Endothelial cell of umbilical vein (primary cell): ENCODE results near the gene EID3. TPM values are rescaled to one million over a fixed set of nuclear protein-coding genes. Genes with fewer than 3 reads are reported as not detected.

Experiments used
- BruUV-seq: library from RNA; stranded (reverse); fragments of 400-500 nt; replicated peaks from 2 replicates; lab custom pipeline; 2021; lab: Mats Ljungman, UMichigan
- CTCF ChIA-PET: fragments of 300-600, 350-600 bp; sonication (Branson Sonifier 250); formaldehyde crosslinking; loops from one replicate; lab custom pipeline; 2021; ENCODE audit warnings: antibody characterized with exemption, inconsistent platforms; lab: Charles Lee
- POLR2A ChIA-PET: fragments of 300-600, 350-600 bp; sonication (Branson Sonifier 250); formaldehyde crosslinking; loops from one replicate; lab custom pipeline; 2021; ENCODE audit warnings: antibody characterized with exemption, inconsistent platforms; lab: Charles Lee
- DNase-seq: peaks from one replicate; pipeline ENCODE4 v3.0.0-alpha.2; 2011; ENCODE audit warnings: low read depth, low spot score
- FAIRE-seq: peaks from 2 replicates; lab custom pipeline; 2011; peaks lifted over from hg19 to GRCh38; lab: Jason Lieb, UNC
- H2AFZ ChIP-seq: 2 replicates; pipeline ENCODE4 v1.6.0; 2012; ENCODE audit warnings: low read depth, low read length, control low read depth, inconsistent platforms
- H3K27ac ChIP-seq: 2 replicates; pipeline ENCODE4 v1.5.1; 2011; ENCODE audit warnings: low read depth, mild to moderate bottlenecking, control low read depth, low read length, moderate library complexity; ENCODE audit not compliant: insufficient read depth
- H3K27me3 ChIP-seq, 2 experiments: 2 replicates each; pipeline versions ENCODE4 v1.6.0 to v1.6.1; 2011; ENCODE audit warnings: low read length in 2 of 2, mixed read lengths in 1 of 2; ENCODE audit not compliant: control insufficient read depth in 2 of 2, insufficient read depth in 2 of 2
- H3K36me3 ChIP-seq, 2 experiments: 2 replicates in 1 of 2; 3 replicates in 1 of 2; pipeline ENCODE4 v1.5.1; 2011; ENCODE audit warnings: low read length in 2 of 2, mild to moderate bottlenecking in 1 of 2, moderate library complexity in 1 of 2; ENCODE audit not compliant: control insufficient read depth in 2 of 2, insufficient read depth in 2 of 2; ENCODE audit errors: extremely low read depth in 1 of 2
- H3K4me1 ChIP-seq: 3 replicates; pipeline ENCODE4 v1.5.1; 2011; ENCODE audit warnings: mild to moderate bottlenecking, low read length; ENCODE audit not compliant: control insufficient read depth, insufficient read depth; ENCODE audit errors: extremely low read depth
- H3K4me2 ChIP-seq: 2 replicates; pipeline ENCODE4 v1.6.1; 2011; ENCODE audit warnings: low read length, control low read depth, mixed read lengths; ENCODE audit not compliant: insufficient read depth
- H3K4me3 ChIP-seq, 3 experiments: fragments of 200-600 bp in 1 of 3; sonication (generic), shearing (Covaris generic) in 1 of 3; replicated peaks in 1 of 3; 2 replicates each; pipeline ENCODE4 v1.5.1; 2011 to 2016; ENCODE audit warnings: control low read depth in 3 of 3, low read length in 3 of 3, mild to moderate bottlenecking in 2 of 3, inconsistent platforms in 1 of 3, low read depth in 1 of 3, moderate library complexity in 1 of 3; ENCODE audit not compliant: insufficient read depth in 1 of 3
- H3K79me2 ChIP-seq: 2 replicates; pipeline ENCODE4 v1.6.0; 2012; ENCODE audit warnings: low read length, inconsistent platforms; ENCODE audit not compliant: control insufficient read depth, insufficient read depth
- H3K9ac ChIP-seq: replicated peaks from 2 replicates; pipeline ENCODE3; 2011; ENCODE audit warnings: low read length, control low read depth; ENCODE audit not compliant: insufficient read depth; ENCODE audit errors: extremely low read depth
- H3K9me1 ChIP-seq: replicated peaks from 3 replicates; pipeline ENCODE4 v1.6.0; 2011; ENCODE audit warnings: mild to moderate bottlenecking, low read length; ENCODE audit not compliant: control insufficient read depth, insufficient read depth; ENCODE audit errors: extremely low read depth
- H3K9me3 ChIP-seq: replicated peaks from 2 replicates; pipeline ENCODE4 v1.5.1; 2012; ENCODE audit warnings: low read length, inconsistent platforms; ENCODE audit not compliant: control insufficient read depth, insufficient read depth
- H4K20me1 ChIP-seq: replicated peaks from 2 replicates; pipeline ENCODE3; 2011; ENCODE audit warnings: mild to moderate bottlenecking, low read length; ENCODE audit not compliant: control insufficient read depth, insufficient read depth; ENCODE audit errors: extremely low read depth
- EZH2 ChIP-seq: IDR thresholded peaks from 2 replicates; pipeline ENCODE4 v1.6.1; 2012; ENCODE audit warnings: borderline replicate concordance, low read depth, mild to moderate bottlenecking, moderate library complexity, low read length, inconsistent platforms; ENCODE audit not compliant: severe bottlenecking
- FOS ChIP-seq: IDR thresholded peaks from 2 replicates; pipeline ENCODE4 v1.6.1; 2011; ENCODE audit warnings: mild to moderate bottlenecking, low read length, moderate library complexity, borderline replicate concordance; ENCODE audit not compliant: insufficient read depth
- GATA2 ChIP-seq: IDR thresholded peaks from 2 replicates; pipeline ENCODE4 v1.7.0; 2011; ENCODE audit warnings: low read depth, mild to moderate bottlenecking, moderate library complexity, mixed read lengths, low read length; ENCODE audit not compliant: insufficient read length, insufficient read depth
- JUN ChIP-seq: IDR thresholded peaks from 2 replicates; pipeline ENCODE4 v1.6.1; 2011; ENCODE audit warnings: borderline replicate concordance, low read depth; ENCODE audit not compliant: insufficient read length, insufficient read depth
- MYC ChIP-seq: IDR thresholded peaks from one replicate; pipeline ENCODE4 v1.6.1; 2011; ENCODE audit warnings: mild to moderate bottlenecking, low read depth, low read length
- POLR2A ChIP-seq: IDR thresholded peaks from 2 replicates; pipeline ENCODE4 v1.6.1; 2012; ENCODE audit warnings: low read depth, mild to moderate bottlenecking, control low read depth, low read length
- POLR2AphosphoS5 ChIP-seq: IDR thresholded peaks from 2 replicates; pipeline ENCODE4 v1.6.1; 2012; ENCODE audit warnings: low read depth, mild to moderate bottlenecking, control low read depth, low read length, moderate library complexity; ENCODE audit not compliant: insufficient read depth
- dilution Hi-C: fragments of 300-500 bp; cut with MboI; formaldehyde crosslinking; loops from one replicate; pipeline ENCODE4 v1.15.0; 2019; ENCODE audit warnings: low sequenced_read_pairs; ENCODE audit not compliant: extremely low pct_ligation_motif_present
- intact Hi-C: fragments of 100-400 bp; cut with micrococcal nuclease; formaldehyde crosslinking; loops from one replicate; pipeline ENCODE4 v1.10.0; 2022
- polyA plus RNA-seq, 4 experiments: library from polyadenylated mRNA; depleted of rRNA in 3 of 4; stranded (reverse) in 3 of 4; unstranded in 1 of 4; fragments of >200 nt; gene quantifications; 2 replicates each; pipeline versions ENCODE4 v1.2.1 to v1.2.3, GENCODE V29; 2011 to 2012; ENCODE audit warnings: missing spikeins in 1 of 4
- total RNA-seq: library from RNA; stranded (reverse); gene quantifications from 2 replicates; pipeline ENCODE4 v1.2.3, GENCODE V29; 2021
- TF ChIP-seq, protein P1 (sequence below): IDR thresholded peaks from 2 replicates; pipeline ENCODE4 v1.6.1; 2011; ENCODE audit not compliant: insufficient read depth, insufficient read length
- TF ChIP-seq, protein P2 (sequence below), 2 donors: IDR thresholded peaks; 1 replicate in 1 of 2; 2 replicates in 1 of 2; pipeline ENCODE4 v1.5.1; 2011; ENCODE audit warnings: low read length in 2 of 2, mild to moderate bottlenecking in 2 of 2, moderate library complexity in 2 of 2, control low read depth in 1 of 2, inconsistent platforms in 1 of 2, low read depth in 1 of 2; ENCODE audit not compliant: insufficient read depth in 1 of 2; ENCODE audit errors: extremely low read depth in 1 of 2

Gene EID3
- total and polyA plus RNA-seq, 2 donors (not counting 3 experiments of a cell fraction or from before 2014, with no cell fraction given) = 1.5 to 14.5 TPM

DNA sequence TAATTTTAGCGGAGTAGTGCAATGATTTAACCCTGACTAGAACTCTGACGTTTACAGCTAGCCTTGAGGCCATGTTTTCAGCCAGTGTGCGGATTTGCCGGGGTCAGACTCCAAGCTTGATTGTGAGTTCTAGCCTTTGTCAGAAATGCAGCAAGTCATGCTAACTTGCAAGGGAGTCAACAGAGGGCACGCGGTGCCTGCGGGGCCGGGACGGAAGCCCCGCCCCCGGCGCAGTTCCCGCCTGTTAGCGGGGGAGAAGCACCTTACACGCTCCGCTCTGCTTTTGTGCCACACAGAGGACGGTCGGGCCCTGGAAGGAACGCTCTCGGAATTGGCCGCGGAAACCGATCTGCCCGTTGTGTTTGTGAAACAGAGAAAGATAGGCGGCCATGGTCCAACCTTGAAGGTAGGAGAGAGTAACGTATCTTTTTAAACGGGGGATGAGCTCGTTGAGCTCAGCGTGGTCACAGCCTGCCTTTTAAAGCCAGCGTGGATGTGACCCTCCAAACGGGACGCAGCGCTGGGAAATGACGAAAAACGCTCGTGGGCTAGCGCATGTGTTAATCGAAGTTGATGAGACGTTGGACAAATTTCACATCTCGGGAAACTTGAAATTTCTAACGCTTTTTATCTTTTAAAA, 14.8 kb upstream of the EID3 start:
- FAIRE-seq = peak; percentile 68
- Histone ChIP-seq H3K4me3 (peak overlapping the region; percentile 67 to 98 (median 76)), H3K9me1 (no peaks in the 10 kb centered on the region), H3K27ac (peak overlapping the region; percentile 78), H3K9me3 (no peaks in the 10 kb centered on the region), H2AFZ (no peak overlapping the region), H3K9ac (peak overlapping the region; percentile 92), H3K4me2 (peak overlapping the region; percentile 83), H3K36me3 (peaks cover 6 to 8% of the 10 kb centered on the region in 2 experiments), H3K27me3 (no peaks in the 10 kb centered on the region), H3K4me1 (peaks cover 43% of the 10 kb centered on the region), H3K79me2 (peaks cover 66% of the 10 kb centered on the region), H4K20me1 (peaks cover 11% of the 10 kb centered on the region)
- CTCF ChIA-PET = interaction anchor here (5.9 kb wide), 1 partner anchor 70 kb away, joined by 49 read pairs; no protein-coding TSS in a partner anchor
- TF ChIP-seq POLR2AphosphoS5 = peak; percentile 59
- TF ChIP-seq EZH2 = no peak
- TF ChIP-seq MYC = peak; percentile 16
- TF ChIP-seq, protein P1, sequence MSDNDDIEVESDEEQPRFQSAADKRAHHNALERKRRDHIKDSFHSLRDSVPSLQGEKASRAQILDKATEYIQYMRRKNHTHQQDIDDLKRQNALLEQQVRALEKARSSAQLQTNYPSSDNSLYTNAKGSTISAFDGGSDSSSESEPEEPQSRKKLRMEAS = peak; percentile 74
- DNase-seq = peak; percentile 90
- POLR2A ChIA-PET = interaction anchor here (0.5 to 15.5 kb wide), 6 partner anchors 12 to 76 kb away, joined by 3 to 222 read pairs (median 4); partner anchors contain the start of gene TXNRD1
- dilution Hi-C loops = loop anchor here (5.0 kb wide), 1 partner anchor 66 kb away; no protein-coding TSS in a partner anchor
- intact Hi-C loops = loop anchor here (5.0 to 10.0 kb wide), 3 partner anchors 151 to 819 kb away; partner anchors contain the start of genes CHST11, NFYB and WASHC4
- no TSS peak for BruUV-seq

DNA sequence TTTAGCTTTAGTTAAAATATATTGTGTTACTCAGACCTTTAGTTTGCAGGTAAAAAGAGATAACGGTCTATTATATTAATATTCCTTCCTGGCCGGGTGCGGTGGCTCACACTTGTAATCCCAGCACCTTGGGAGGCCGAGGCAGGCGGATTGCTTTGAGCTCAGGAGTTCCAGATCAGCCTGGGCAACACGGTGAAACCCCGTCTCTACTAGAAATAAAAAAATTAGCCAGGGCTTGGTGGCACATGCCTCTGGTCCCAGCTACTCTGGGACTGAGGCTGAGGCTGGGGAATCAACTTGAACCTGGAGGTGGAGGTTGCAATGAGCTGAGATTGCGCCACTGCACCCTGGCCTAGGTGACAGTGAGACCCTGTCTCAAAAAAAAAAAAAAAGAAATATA, 13.2 kb upstream of the EID3 start:
- Histone ChIP-seq H3K4me3 (peak overlapping the region in 1 of 3 experiments; percentile 98), H3K9ac (peak overlapping the region; percentile 92), H3K4me2 (peak overlapping the region; percentile 83), H3K9me3 (no peaks in the 10 kb centered on the region), H3K4me1 (peaks cover 47% of the 10 kb centered on the region), H3K27ac (no peak overlapping the region), H3K27me3 (no peaks in the 10 kb centered on the region), H3K79me2 (peaks cover 81% of the 10 kb centered on the region), H3K36me3 (peaks cover 10 to 15% of the 10 kb centered on the region in 2 experiments), H4K20me1 (peaks cover 13% of the 10 kb centered on the region), H3K9me1 (no peaks in the 10 kb centered on the region), H2AFZ (no peak overlapping the region)
- DNase-seq (no peak), FAIRE-seq (no peak)
- intact Hi-C loops = no loop called here
- dilution Hi-C loops = no loop called here
- no TSS peak for BruUV-seq
- ChIA-PET CTCF (interaction anchor here (0.7 to 1.7 kb wide), 5 partner anchors 12 to 75 kb away, joined by 3 to 6 read pairs (median 4); partner anchors contain the start of gene TXNRD1), POLR2A (interaction anchor here (0.7 to 15.5 kb wide), 2 partner anchors 13 to 72 kb away, joined by 5 to 222 read pairs; partner anchors contain the start of gene TXNRD1)
- TF ChIP-seq FOS (no peak), EZH2 (no peak), POLR2A (no peak), JUN (no peak), POLR2AphosphoS5 (no peak), GATA2 (no peak), MYC (no peak)
- TF ChIP-seq, protein P2, sequence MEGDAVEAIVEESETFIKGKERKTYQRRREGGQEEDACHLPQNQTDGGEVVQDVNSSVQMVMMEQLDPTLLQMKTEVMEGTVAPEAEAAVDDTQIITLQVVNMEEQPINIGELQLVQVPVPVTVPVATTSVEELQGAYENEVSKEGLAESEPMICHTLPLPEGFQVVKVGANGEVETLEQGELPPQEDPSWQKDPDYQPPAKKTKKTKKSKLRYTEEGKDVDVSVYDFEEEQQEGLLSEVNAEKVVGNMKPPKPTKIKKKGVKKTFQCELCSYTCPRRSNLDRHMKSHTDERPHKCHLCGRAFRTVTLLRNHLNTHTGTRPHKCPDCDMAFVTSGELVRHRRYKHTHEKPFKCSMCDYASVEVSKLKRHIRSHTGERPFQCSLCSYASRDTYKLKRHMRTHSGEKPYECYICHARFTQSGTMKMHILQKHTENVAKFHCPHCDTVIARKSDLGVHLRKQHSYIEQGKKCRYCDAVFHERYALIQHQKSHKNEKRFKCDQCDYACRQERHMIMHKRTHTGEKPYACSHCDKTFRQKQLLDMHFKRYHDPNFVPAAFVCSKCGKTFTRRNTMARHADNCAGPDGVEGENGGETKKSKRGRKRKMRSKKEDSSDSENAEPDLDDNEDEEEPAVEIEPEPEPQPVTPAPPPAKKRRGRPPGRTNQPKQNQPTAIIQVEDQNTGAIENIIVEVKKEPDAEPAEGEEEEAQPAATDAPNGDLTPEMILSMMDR (IDR thresholded peaks at IDR 0.05; ENCODE audit: extremely low read depth in 1 of 2, insufficient read depth in 1 of 2, low read depth in 1 of 2, low read length in 2 of 2) = no peak
- TF ChIP-seq, protein P1 = no peak
